Muscle of arm (tissue), 12 donors: ENCODE results near the gene COQ7. TPM values are rescaled to one million over a fixed set of nuclear protein-coding genes. Genes with fewer than 3 reads are reported as not detected.

Experiments used
- DNase-seq: peaks from one replicate; pipeline ENCODE4 v3.0.0-alpha.2; 2013
- polyA plus RNA-seq, 12 donors: library from polyadenylated mRNA; unstranded; fragments of 120-200 nt; gene quantifications; one replicate each; pipeline ENCODE4 v1.2.1, GENCODE V29; 2013; ENCODE audit not compliant: insufficient read length in 12 of 12

Gene COQ7
- polyA plus RNA-seq, 12 donors: 25.1 to 33.1 (median 30.2) TPM; not detected in 1

GRCh38 chr16:19084879-19085278, 17.5 kb downstream of the COQ7 start:
- DNase-seq: no peak

- DNase-seq: no peak
These were observed 18.3 kb downstream of the COQ7 start for GRCh38 chr16:19085679-19086200.

GRCh38 chr16:19086322-19087199, 19.1 kb downstream of the COQ7 start:
- DNase-seq: peak; percentile 93

GRCh38 chr16:19088341-19088916, 21.0 kb downstream of the COQ7 start:
- no peak for DNase-seq

- no peak for DNase-seq
These were observed 22.1 kb downstream of the COQ7 start for GRCh38 chr16:19089410-19089955.

- no peak for DNase-seq
These were observed 23.5 kb downstream of the COQ7 start for GRCh38 chr16:19090916-19091315.

GRCh38 chr16:19092653-19093410, 25.4 kb downstream of the COQ7 start:
- DNase-seq: no peak

- DNase-seq: no peak
These were observed 26.5 kb downstream of the COQ7 start for GRCh38 chr16:19093631-19094541.

GRCh38 chr16:19094542-19095365, 27.3 kb downstream of the COQ7 start:
- DNase-seq: no peak

- DNase-seq: no peak
These were observed 28.2 kb downstream of the COQ7 start for GRCh38 chr16:19095654-19096053.

- no peak for DNase-seq
These were observed 30.8 kb downstream of the COQ7 start for GRCh38 chr16:19098173-19098572.

GRCh38 chr16:19102187-19102872, 34.9 kb downstream of the COQ7 start:
- no peak for DNase-seq

GRCh38 chr16:19104607-19105006, 37.2 kb downstream of the COQ7 start:
- DNase-seq: no peak

GRCh38 chr16:19105131-19105530, 37.7 kb downstream of the COQ7 start:
- DNase-seq: no peak

- no peak for DNase-seq
These were observed 38.6 kb downstream of the COQ7 start for GRCh38 chr16:19105891-19106624.

GRCh38 chr16:19106625-19107020, 39.2 kb downstream of the COQ7 start:
- DNase-seq: no peak

GRCh38 chr16:19108409-19109287, 41.2 kb downstream of the COQ7 start:
- DNase-seq: no peak

GRCh38 chr16:19109288-19109664, 41.9 kb downstream of the COQ7 start:
- DNase-seq: no peak
